Right atrium auricular region (tissue), 2 donors: ENCODE data around the gene FAAP100. TPM values are rescaled to one million over a fixed set of nuclear protein-coding genes. Genes with fewer than 3 reads are reported as not detected.

Experiments
- DNase-seq: peaks from one replicate; pipeline ENCODE4 v3.0.0-alpha.2; 2019; ENCODE audit warnings: low spot score
- H3K27ac ChIP-seq, 2 donors: fragments of 200-600 bp; sonication (generic); 1 replicate in 1 of 2; 2 replicates in 1 of 2; pipeline ENCODE4 v1.5.1; 2016 to 2019
- H3K27me3 ChIP-seq, 2 donors: fragments of 200-600 bp; sonication (generic); one replicate each; pipeline versions ENCODE4 v1.5.1 to v1.6.0; 2017 to 2019
- H3K36me3 ChIP-seq: fragments of 200-600 bp; sonication (generic); one replicate; pipeline ENCODE4 v1.5.1; 2016
- H3K4me1 ChIP-seq, 2 donors: fragments of 200-600 bp; sonication (generic); one replicate each; pipeline versions ENCODE4 v1.5.1 to v1.6.0; 2017 to 2019
- H3K4me3 ChIP-seq, 2 donors: fragments of 200-600 bp; sonication (generic); 1 replicate in 1 of 2; 2 replicates in 1 of 2; pipeline ENCODE4 v1.5.1; 2017 to 2019; ENCODE audit warnings: mild to moderate bottlenecking in 1 of 2, moderate library complexity in 1 of 2
- H3K9me3 ChIP-seq, 2 donors: fragments of 200-600 bp; sonication (generic); one replicate each; pipeline ENCODE4 v1.5.1; 2019
- total RNA-seq, 2 donors: library from RNA; depleted of rRNA; stranded (reverse); fragments of >200 nt; gene quantifications; one replicate each; pipeline ENCODE4 v1.1.0, GENCODE V29; 2016
- TF ChIP-seq, protein P1 (sequence below), 2 donors: fragments of 200-600 bp; sonication (generic); IDR thresholded peaks; one replicate each; pipeline ENCODE4 v1.5.1; 2019; ENCODE audit warnings: antibody characterized with exemption in 2 of 2

The FAAP100 gene, protein sequence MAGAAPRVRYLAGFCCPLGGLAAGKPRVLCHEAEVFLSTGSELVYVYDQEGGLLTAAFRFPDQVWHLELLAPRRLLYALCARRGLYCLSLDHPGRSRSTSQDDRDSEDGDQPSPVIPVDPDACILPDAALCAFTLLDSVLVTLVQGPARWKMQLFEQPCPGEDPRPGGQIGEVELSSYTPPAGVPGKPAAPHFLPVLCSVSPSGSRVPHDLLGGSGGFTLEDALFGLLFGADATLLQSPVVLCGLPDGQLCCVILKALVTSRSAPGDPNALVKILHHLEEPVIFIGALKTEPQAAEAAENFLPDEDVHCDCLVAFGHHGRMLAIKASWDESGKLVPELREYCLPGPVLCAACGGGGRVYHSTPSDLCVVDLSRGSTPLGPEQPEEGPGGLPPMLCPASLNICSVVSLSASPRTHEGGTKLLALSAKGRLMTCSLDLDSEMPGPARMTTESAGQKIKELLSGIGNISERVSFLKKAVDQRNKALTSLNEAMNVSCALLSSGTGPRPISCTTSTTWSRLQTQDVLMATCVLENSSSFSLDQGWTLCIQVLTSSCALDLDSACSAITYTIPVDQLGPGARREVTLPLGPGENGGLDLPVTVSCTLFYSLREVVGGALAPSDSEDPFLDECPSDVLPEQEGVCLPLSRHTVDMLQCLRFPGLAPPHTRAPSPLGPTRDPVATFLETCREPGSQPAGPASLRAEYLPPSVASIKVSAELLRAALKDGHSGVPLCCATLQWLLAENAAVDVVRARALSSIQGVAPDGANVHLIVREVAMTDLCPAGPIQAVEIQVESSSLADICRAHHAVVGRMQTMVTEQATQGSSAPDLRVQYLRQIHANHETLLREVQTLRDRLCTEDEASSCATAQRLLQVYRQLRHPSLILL
- total RNA-seq, result 10 to 100 TPM; 12.8 to 13.7 TPM

DNA sequence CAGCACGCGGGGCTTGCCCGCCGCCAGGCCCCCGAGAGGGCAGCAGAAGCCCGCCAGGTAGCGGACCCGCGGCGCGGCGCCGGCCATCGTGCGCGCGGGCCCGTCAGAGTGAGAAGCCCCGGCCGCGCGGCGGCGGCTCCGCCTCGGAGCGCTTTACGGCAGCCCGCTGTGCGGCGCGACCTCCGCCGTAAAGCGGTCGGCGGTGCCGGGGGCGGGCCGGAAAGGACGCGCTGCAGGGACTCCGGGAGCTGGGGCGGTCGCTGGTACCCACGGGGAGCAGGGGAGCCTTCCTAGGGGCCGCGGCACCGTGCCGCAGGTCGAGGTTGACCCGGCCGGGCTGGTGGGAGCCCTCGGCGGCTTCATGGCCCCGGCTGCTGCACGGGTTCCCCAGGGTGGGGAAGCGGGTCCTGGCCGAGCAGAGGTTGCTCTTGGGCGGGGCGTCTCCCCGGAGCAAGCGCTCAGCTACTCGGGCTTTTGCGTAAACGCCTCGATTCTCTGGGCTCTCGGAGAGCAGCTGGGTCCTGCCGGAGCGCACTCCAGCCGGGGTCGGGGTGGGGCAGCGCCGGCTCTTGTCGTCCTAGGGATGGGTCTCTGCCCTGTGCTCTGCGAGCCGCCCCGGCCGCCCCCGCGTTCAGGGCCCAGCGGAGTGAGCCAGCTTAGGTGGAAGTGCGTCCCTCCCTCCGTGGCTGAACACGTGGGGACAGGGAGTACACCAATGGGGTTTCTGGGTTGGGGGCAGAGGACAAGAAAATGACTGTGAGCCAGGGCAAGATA is at the start of gene FAAP100:
Gene FAAP100 (minus strand): TSS at position 110 of the 774 bp plus-strand sequence. CDS start 23 bp downstream, at position 87.
- Histone ChIP-seq H3K27ac (peak within 1 kb of the TSS; percentile 82 to 86), H3K27me3 (no peaks in the 10 kb centered on the region), H3K9me3 (no peaks in the 10 kb centered on the region), H3K4me1 (peaks cover 0 to 47% of the 10 kb centered on the region in 2 donors), H3K36me3 (peaks cover 25% of the 10 kb centered on the region), H3K4me3 (peak within 1 kb of the TSS; percentile 90 to 99)
- TF ChIP-seq, protein P1, sequence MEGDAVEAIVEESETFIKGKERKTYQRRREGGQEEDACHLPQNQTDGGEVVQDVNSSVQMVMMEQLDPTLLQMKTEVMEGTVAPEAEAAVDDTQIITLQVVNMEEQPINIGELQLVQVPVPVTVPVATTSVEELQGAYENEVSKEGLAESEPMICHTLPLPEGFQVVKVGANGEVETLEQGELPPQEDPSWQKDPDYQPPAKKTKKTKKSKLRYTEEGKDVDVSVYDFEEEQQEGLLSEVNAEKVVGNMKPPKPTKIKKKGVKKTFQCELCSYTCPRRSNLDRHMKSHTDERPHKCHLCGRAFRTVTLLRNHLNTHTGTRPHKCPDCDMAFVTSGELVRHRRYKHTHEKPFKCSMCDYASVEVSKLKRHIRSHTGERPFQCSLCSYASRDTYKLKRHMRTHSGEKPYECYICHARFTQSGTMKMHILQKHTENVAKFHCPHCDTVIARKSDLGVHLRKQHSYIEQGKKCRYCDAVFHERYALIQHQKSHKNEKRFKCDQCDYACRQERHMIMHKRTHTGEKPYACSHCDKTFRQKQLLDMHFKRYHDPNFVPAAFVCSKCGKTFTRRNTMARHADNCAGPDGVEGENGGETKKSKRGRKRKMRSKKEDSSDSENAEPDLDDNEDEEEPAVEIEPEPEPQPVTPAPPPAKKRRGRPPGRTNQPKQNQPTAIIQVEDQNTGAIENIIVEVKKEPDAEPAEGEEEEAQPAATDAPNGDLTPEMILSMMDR (IDR thresholded peaks at IDR 0.05), result peak in 1 of 2 donors; percentile 39
- peak; percentile 79 for DNase-seq

DNA sequence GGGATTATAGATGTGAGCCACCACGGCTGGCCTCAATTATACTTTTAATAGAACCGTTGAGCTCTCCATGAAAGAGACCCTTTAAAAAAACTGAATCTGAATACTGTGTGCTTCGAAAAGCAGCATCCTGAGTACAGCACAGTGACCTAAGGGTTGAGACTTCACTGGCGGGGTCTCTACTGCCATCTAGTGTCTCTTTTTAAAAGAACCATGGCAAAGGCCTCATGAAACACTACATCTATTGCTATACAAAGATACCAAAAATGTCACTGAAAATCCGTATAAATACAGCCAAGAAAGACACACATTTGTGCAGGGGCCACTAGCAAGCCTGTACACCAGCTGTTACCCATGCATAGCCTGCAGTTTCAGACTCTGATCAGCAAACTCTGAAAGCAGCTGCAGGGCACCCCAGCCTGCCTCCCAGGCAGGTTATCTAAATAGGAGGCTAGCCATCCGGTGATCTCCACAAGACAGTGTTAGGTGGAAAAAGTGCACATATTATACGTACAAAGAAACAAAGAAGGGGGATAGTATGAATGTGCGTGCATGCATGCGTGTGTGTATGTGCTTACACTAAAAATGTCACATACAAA is 49.5 kb upstream of the FAAP100 start:
- Histone ChIP-seq H3K27ac (no peak overlapping the region), H3K27me3 (no peaks in the 10 kb centered on the region), H3K36me3 (peaks cover 85% of the 10 kb centered on the region), H3K4me3 (no peak overlapping the region), H3K9me3 (no peaks in the 10 kb centered on the region), H3K4me1 (peaks cover 0 to 20% of the 10 kb centered on the region in 2 donors)
- DNase-seq, result no peak
- TF ChIP-seq, protein P1 (IDR thresholded peaks at IDR 0.05), result peak; percentile 76 to 86

DNA sequence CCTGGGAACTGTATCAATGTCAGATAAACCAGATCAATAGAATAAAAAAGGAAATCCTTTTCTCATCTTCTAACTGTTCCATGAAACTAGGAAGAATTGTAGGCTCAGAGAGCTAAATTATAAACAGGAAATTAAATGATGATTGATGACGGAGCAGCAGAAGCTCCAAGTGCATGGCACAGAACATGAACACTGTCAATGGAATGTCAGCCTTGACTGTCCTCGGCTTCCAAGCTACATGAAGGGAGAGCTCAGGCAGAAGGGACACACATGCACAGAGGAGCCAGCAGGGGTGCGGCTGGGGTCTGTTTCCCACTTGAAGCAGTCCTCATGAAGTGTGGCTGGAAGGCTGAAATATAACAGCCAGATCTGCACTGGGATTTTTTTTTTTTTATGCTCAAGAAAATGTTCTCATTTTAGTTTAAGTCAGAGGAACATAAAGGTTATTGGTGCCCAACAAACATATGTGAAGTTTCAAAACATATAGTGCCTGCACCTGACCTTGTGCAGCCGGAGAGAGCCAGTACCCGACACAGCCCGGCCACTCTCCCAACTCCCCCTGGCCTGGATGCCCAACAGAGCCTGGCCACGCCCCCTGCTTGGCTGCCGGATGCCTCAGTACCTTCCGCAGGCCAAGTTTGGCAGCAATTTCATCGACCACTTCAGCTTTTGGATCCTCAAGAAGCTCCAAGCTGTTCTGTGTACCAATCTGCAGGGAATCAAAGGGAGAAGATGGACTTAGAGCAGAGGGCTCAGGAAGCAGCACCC is 47.8 kb upstream of the FAAP100 start:
- H3K36me3 ChIP-seq, result peaks cover 85% of the 10 kb centered on the region
- no peak for DNase-seq
- H3K27me3 ChIP-seq, result no peaks in the 10 kb centered on the region
- no peak overlapping the region for H3K4me3 ChIP-seq
- TF ChIP-seq, protein P1 (IDR thresholded peaks at IDR 0.05), result no peak
- H3K27ac ChIP-seq, result no peak overlapping the region
- H3K9me3 ChIP-seq, result no peaks in the 10 kb centered on the region
- peaks cover 0 to 20% of the 10 kb centered on the region in 2 donors for H3K4me1 ChIP-seq

- Histone ChIP-seq H3K27me3 (no peaks in the 10 kb centered on the region), H3K4me1 (peaks cover 0 to 3% of the 10 kb centered on the region in 2 donors), H3K4me3 (no peak overlapping the region), H3K9me3 (no peaks in the 10 kb centered on the region), H3K36me3 (peaks cover 92% of the 10 kb centered on the region), H3K27ac (peak overlapping the region in 1 of 2 donors; percentile 2)
- TF ChIP-seq, protein P1 (IDR thresholded peaks at IDR 0.05), result no peak
- DNase-seq, result no peak
Measured at GRCh38 chr17:81593105-81593871, 41.1 kb upstream of the FAAP100 start.
